IPS-18c (cell line): Measurements from ENCODE around the gene KDM5A.
"Not testable (repeated sequence)": the region's sequence is repeated elsewhere in the genome, so short reads cannot be mapped to it uniquely, and the experiment has no call there.

ENCODE experiments used
- H3K4me3 ChIP-seq: 2 replicates; pipeline ENCODE4 v1.7.0; 2013; ENCODE audit warnings: low read depth, mild to moderate bottlenecking, low read length, moderate library complexity; ENCODE audit not compliant: insufficient read depth
- H3K9me3 ChIP-seq: one replicate; pipeline ENCODE4 v1.6.1; 2013; ENCODE audit warnings: mild to moderate bottlenecking, low read length, moderate library complexity; ENCODE audit not compliant: control insufficient read depth, insufficient read depth

The KDM5A gene

GRCh38 chr12:235967-236366 lies 153.2 kb downstream of the KDM5A start:
- not testable (repeated sequence) for H3K4me3 ChIP-seq, H3K9me3 ChIP-seq

- H3K4me3 ChIP-seq: no peak overlapping the region
- H3K9me3 ChIP-seq: peaks cover 4% of the 10 kb centered on the region
Observed at GRCh38 chr12:234891-235415, 154.2 kb downstream of the KDM5A start.

GRCh38 chr12:234019-234418 lies 155.1 kb downstream of the KDM5A start:
- Histone ChIP-seq H3K4me3 (no peak overlapping the region), H3K9me3 (peaks cover 4% of the 10 kb centered on the region)

GRCh38 chr12:233615-233968 lies 155.5 kb downstream of the KDM5A start:
- Histone ChIP-seq H3K4me3 (no peak overlapping the region), H3K9me3 (peaks cover 4% of the 10 kb centered on the region)

GRCh38 chr12:232731-233614 lies 156.1 kb downstream of the KDM5A start:
- Histone ChIP-seq H3K4me3 (no peak overlapping the region), H3K9me3 (peaks cover 4% of the 10 kb centered on the region)

GRCh38 chr12:230925-231671 lies 158.0 kb downstream of the KDM5A start:
- H3K9me3 ChIP-seq: no peaks in the 10 kb centered on the region
- H3K4me3 ChIP-seq: no peak overlapping the region
